ENCODE results near the gene UQCC2.

GRCh38 chr6:33664506-33665057 is 46.9 kb downstream of the UQCC2 start:
- TF ChIP-seq USF2 (IDR thresholded peaks at IDR 0.05; ENCODE audit: low read length) (no peak), CTCF (IDR thresholded peaks at IDR 0.05; ENCODE audit: control extremely low read depth in 1 of 3, insufficient read depth in 1 of 3, low read depth in 1 of 3, low read length in 3 of 3) (no peak), SIN3A (conservative IDR thresholded peaks at IDR 0.05 in 1 of 2, IDR thresholded peaks at IDR 0.05 in 1 of 2; ENCODE audit: low read depth in 1 of 2, low read length in 2 of 2) (no peak), MAX (IDR thresholded peaks at IDR 0.05) (no peak), POLR2AphosphoS5 (IDR thresholded peaks at IDR 0.05; ENCODE audit: low read depth, low read length) (no peak), SUZ12 (IDR thresholded peaks at IDR 0.05; ENCODE audit: low read length) (no peak), CREB1 (IDR thresholded peaks at IDR 0.05) (no peak), EP300 (IDR thresholded peaks at IDR 0.05; ENCODE audit: borderline replicate concordance in 1 of 2, low read depth in 2 of 2, low read length in 2 of 2) (no peak), HDAC2 (IDR thresholded peaks at IDR 0.05; ENCODE audit: borderline replicate concordance in 1 of 2, low read depth in 2 of 2, low read length in 2 of 2) (no peak)
